C1 segment of cervical spinal cord (tissue), 14 donors: ENCODE data around the gene ATXN10.

ENCODE experiments used
- DNase-seq, 14 donors: peaks; one replicate each; lab custom pipeline; 2025; lab: John Stamatoyannopoulos, UW

Gene ATXN10

DNA sequence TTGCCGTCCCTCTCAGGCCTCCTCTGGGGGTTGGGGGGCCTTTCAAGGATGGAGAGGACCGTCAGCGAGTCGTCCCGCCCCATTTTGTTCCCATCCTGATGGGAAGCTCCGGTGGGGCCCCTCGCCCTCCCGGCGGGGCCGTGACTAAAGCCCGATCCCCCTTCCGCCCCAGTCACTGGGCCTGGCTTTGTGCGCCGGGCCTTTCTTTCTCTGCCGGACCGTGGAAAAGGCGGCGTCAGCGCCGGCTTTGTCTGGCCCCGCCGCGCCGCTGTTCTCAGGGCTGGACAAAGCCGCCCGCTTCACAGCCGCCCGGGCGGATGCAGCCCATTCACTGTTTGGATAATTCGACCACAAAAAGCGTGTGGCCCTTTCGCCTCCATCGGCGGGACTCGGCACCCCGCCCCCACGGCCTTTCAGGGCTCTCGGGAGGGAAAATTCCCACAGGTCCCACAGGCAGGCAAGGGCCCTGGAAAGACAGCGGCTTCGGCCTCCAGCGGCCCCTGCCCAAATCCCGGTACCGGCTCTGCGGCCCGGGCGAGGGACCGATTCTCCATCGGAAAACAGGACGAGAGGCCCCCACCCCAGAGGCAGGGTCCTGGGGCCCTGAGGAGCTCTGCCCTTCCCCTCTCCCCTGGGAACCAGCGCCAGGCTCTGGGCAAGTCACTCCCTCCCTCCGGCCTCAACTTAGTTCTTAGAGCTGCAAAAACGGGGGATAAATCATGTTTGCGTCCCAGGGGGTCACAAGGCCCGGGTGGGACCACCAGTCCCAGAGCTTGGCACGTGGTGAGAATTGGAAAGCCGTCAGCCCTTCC, 218.1 kb downstream of the ATXN10 start:
- DNase-seq: peak in 2 of 14 donors; percentile 6 to 17

DNA sequence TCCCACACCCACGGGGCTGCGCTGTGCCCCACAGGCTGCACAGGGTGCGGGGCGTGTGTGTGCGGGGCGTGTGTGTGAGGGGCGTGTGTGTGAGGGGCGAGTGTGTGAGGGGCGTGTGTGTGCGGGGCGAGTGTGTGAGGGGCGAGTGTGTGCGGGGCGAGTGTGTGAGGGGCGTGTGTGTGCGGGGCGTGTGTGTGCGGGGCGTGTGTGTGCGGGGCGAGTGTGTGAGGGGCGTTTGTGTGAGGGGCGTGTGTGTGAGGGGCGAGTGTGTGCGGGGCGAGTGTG, 218.7 kb downstream of the ATXN10 start:
- DNase-seq: no peak

DNA sequence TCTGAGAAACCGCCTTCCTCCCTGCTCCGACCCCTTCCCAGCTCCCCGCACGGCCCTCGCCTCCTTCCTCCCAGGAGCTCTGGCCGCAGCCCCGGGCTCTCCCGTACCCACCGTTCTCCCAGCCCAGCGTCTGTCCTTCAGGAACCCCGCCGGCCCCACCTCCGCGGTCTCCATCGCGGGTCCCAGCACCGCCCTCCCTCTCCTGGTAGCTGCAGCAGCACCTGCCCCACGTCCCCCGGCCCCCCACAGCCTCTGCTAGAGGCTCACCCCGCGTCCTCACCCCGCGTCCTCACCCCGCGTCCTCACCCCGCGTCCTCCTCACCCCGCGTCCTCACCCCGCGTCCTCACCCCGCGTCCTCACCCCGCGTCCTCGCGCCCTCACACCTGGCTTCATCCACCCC, 219.4 kb downstream of the ATXN10 start:
- DNase-seq: no peak

DNA sequence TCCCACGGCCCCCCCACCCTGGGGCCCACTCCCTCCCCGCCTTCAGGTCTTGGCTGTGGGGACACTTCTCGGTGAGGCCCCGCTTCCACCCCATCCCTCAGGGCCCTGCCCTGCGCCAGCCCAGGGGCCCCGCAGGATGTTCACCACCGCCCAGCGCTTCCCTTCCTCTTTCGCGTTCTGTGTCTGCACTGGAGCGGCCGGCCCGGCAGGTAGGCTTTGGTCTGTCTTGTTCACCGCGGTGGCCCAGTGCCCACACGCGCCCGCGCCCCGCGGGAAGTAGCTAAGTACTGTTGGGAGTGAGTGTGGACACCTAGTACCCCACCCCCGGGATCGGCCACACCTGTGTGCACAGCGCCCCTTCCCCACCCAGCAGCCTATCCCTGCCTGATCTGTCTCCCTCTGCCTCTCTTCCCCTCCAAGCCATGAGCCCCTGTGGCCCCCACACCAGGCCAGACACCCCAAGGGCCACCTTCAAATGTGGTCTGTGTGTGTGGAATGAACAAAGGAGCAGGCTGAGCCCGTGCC, 219.9 kb downstream of the ATXN10 start:
- DNase-seq: no peak

DNA sequence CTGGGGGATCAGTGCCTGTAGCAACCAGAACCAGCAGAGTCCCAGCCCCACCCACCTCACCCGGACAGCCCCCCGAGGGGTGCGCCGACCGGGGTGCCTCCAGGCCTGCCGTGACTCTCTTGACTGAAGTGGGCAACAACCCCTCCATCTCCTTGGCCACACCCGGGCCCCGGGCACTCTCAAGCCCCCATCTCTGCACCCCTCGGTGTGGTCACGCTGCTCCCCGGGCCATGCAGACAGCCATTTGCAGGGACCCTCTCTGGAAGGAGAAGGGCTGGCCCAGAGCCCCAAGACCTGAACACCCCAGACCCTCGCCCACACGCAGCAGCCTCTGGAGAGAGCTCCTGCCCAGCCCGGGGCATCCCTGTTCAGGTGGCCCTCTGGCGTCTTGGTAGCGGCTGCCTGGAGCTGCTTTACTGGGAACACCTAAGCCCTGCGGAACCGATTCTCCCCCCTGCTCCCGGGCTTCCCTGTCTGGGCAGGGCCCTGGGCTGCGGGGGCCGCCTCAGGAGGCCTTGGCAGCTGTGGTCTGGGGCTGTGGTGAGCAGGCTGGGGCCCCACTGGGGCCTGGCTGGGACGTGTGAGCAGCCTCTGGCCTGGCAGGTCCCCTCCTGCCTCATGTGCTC, 220.5 kb downstream of the ATXN10 start:
- DNase-seq: no peak

DNA sequence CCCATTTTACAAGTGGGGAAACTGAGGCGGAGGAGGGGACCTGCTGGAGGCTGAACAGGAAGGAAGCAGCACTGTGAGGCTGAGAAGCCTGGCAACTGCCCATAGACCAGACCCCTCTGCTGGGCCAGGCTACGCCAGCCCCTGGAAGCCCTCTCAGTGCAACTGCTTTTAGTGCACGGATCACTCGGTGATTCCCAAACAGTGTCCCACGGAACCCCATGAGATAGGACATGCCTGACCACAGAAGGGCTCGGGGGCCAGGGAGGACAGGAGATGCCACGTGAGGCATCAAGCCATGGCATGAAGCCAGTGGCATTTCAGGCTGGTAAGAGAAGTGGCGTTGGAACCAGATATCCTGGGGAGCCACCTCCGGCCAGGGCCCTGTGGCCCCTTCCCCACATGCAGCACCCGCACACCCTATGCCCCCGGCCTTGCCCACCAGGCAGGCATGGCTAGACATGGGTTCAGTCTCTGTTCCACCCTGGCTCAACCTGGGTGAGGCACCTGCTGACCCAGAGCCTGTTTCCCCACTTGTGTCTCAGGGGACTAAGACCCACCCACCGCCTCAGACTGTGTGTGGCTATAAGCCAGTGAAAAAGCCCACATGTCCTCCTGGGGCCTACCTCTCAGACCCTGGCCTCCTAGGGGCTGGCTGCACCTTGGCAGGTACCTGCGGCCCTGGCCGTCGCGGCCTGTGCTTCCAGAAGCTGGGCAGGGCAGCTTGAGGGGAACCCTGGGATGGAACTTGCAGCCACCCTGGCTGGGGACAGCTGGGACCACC, 221.2 kb downstream of the ATXN10 start:
- DNase-seq: no peak

DNA sequence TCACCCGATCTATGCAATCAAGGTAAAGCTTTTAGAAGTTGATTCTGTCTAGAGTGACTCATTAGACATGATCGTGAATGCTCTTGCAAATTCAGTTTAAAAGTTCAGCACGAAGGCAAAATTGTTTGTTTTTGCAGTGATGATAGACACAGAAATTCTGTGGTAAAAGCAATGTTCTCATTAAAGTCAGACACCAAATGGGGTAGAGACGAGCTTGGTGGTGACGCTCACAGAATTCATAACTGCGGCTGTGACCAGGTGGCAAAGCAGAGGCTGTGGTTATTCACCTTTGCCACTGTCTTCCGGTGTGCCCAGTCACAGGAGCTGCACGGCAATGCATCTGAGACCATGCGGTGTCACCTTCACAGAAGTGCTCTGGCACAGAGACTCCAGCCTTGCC, 221.9 kb downstream of the ATXN10 start:
- no peak for DNase-seq
